ENCODE measurements around the gene TMOD1. TPM values are rescaled to one million over a fixed set of nuclear protein-coding genes. Genes with fewer than 3 reads are reported as not detected.

Gene TMOD1
- total RNA-seq, 1 experiment from 2014 or later: 2.1 TPM

- peak; percentile 99 for DNase-seq (ENCODE audit: low spot score)
Observed at GRCh38 chr9:97632985-97633858, 131.8 kb downstream of the TMOD1 start, which contains the start of the genes NCBP1 and TSTD2. TSS of gene NCBP1 (plus strand) at chr9:97633821. CDS start at chr9:97633882, 61 bp downstream. TSS of gene TSTD2 (minus strand) at chr9:97633368. CDS start at chr9:97627562, 5,806 bp downstream.

GRCh38 chr9:97633859-97634490 lies 132.5 kb downstream of the TMOD1 start:
- peak; percentile 13 for DNase-seq (ENCODE audit: low spot score)

DNA sequence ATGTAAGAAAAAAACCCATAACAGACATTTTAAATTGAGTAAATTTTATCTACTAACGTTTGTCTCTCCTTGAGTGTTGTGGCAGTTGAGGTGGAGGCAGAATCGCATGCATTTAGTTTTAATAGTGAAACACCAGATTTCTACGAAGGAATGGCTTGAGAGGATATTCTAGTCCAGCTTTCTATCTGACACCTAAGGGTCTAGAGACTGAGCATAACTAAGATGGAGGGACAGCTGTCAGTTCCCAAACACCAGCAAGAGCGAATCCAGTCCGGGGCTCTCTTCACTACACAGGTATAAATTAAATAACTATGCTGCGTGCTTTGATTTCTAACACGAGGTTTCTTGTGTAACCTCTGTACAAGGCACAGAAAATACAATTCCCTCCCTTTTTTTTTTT lies 133.6 kb downstream of the TMOD1 start:
- no peak for DNase-seq (ENCODE audit: low spot score)

- no peak for DNase-seq (ENCODE audit: low spot score)
Observed at GRCh38 chr9:97636903-97637302, 135.4 kb downstream of the TMOD1 start.

GRCh38 chr9:97638666-97639065 lies 137.2 kb downstream of the TMOD1 start:
- DNase-seq (ENCODE audit: low spot score): no peak

DNA sequence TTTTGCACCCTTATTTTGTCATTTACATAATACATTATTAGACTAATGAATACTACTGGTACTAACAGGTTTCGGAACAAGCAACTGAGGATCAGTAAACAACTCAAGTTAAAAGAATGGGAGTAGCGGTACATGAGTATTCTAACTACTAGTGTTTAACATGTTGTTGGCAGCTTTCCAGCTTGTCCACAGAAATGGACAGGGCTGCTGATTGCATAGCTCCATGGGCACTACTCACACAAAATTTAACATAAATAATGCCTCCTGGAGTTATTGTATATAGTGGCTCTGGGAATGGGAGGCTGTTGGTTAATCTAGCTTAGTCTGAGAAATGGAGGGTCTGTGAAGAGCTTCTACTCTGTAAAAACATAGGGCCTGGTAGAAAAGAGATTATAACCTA lies 138.9 kb downstream of the TMOD1 start:
- no peak for DNase-seq (ENCODE audit: low spot score)

GRCh38 chr9:97645720-97646119 lies 144.3 kb downstream of the TMOD1 start:
- DNase-seq (ENCODE audit: low spot score): no peak

DNA sequence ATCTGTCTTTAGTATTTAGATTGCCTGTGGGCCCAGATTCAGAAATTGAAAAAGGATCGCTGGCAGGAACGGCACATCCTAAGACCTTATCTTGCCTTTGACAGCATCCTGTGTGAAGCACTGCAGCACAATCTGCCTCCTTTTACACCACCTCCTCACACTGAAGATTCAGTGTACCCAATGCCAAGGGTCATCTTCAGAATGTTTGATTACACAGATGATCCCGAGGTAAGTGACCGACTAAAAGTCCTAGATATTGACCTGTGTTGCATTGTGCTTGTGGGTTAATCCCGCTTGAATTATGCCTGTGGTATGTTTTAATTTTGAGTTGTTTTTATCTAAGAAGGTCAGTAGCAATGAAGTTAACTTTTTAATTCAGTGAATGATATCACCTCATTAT lies 146.5 kb downstream of the TMOD1 start:
- no peak for DNase-seq (ENCODE audit: low spot score)

Other genes starting within 250 kb of the TMOD1 start
- gene CCDC180, start 194.0 kb upstream of the TMOD1 start, total RNA-seq (2014; rRNA removed; shearing (Covaris generic)): 0.34 and 1.2 TPM in 2 replicates
- 22.4 and 23.9 TPM in 2 replicates for gene TDRD7, start 89.6 kb upstream of the TMOD1 start, total RNA-seq (2014; rRNA removed; shearing (Covaris generic))
- 19.7 and 20.9 TPM in 2 replicates for gene TSTD2, start 131.7 kb downstream of the TMOD1 start, total RNA-seq (2014; rRNA removed; shearing (Covaris generic))
- gene NCBP1, start 132.2 kb downstream of the TMOD1 start, total RNA-seq (2014; rRNA removed; shearing (Covaris generic)): 63.1 and 75.4 TPM in 2 replicates
- gene XPA, start 195.7 kb downstream of the TMOD1 start, total RNA-seq (2014; rRNA removed; shearing (Covaris generic)): 19.1 and 32.3 TPM in 2 replicates